Measurements from ENCODE around the gene TNS1.

- TF ChIP-seq FOXK2 (conservative IDR thresholded peaks at IDR 0.05 in 1 of 2, IDR thresholded peaks at IDR 0.05 in 1 of 2; ENCODE audit: low read depth in 2 of 2) (no peak), TCF7 (IDR thresholded peaks at IDR 0.05; ENCODE audit: borderline replicate concordance) (no peak), SAFB (IDR thresholded peaks at IDR 0.05; ENCODE audit: borderline replicate concordance, low read depth, low read length) (no peak), EGR1 (conservative IDR thresholded peaks at IDR 0.05) (no peak), CTCF (IDR thresholded peaks at IDR 0.05 in 2 of 3, conservative IDR thresholded peaks at IDR 0.05 in 1 of 3; ENCODE audit: insufficient read depth in 2 of 3, low read depth in 1 of 3, low read length in 3 of 3) (no peak), EP300 (IDR thresholded peaks at IDR 0.05; ENCODE audit: low read length) (no peak), ZC3H8 (IDR thresholded peaks at IDR 0.05) (no peak), ZBTB7A (IDR thresholded peaks at IDR 0.05; ENCODE audit: borderline replicate concordance, control insufficient read depth, low read depth, low read length) (no peak), POLR2AphosphoS5 (IDR thresholded peaks at IDR 0.05; ENCODE audit: control insufficient read depth, insufficient read depth, low read depth, low read length) (no peak), ELF4 (CRISPR knock-in tag; IDR thresholded peaks at IDR 0.05) (no peak), SIN3A (IDR thresholded peaks at IDR 0.05; ENCODE audit: borderline replicate concordance in 2 of 2, control insufficient read depth in 1 of 2, low read depth in 2 of 2, low read length in 2 of 2) (no peak), SMARCE1 (IDR thresholded peaks at IDR 0.05) (no peak), ZBTB33 (CRISPR knock-in tag; IDR thresholded peaks at IDR 0.05) (no peak)
Observed at GRCh38 chr2:217799563-217800432, 203.0 kb downstream of the TNS1 start.

Measured in K562 (cell line).